CD4-positive, alpha-beta T cell (primary cell): Measurements from ENCODE around the gene ZNF440. TPM values are rescaled to one million over a fixed set of nuclear protein-coding genes. Genes with fewer than 3 reads are reported as not detected.
"Not testable (repeated sequence)": the region's sequence is repeated elsewhere in the genome, so short reads cannot be mapped to it uniquely, and the experiment has no call there.

Experiments
- ATAC-seq: fragments of 200-7000 bp; cut with Tn5 transposase; one replicate; pipeline ENCODE4 v1.10.0; 2022; ENCODE audit warnings: mild to moderate bottlenecking; ENCODE audit not compliant: poor library complexity
- CTCF ChIA-PET: fragments of 350-600 bp; sonication (Branson Sonifier 250); formaldehyde crosslinking; loops from one replicate; lab custom pipeline; 2021; ENCODE audit warnings: antibody characterized with exemption, inconsistent platforms; lab: Charles Lee
- POLR2A ChIA-PET: fragments of 350-600 bp; sonication (Branson Sonifier 250); formaldehyde crosslinking; loops from one replicate; lab custom pipeline; 2021; ENCODE audit warnings: antibody characterized with exemption, inconsistent platforms; lab: Charles Lee
- DNase-seq, 14 experiments: peaks; one replicate each; pipeline ENCODE4 v3.0.0-alpha.2; 2013 to 2020; ENCODE audit warnings: mixed read lengths in 2 of 14
- H3K27ac ChIP-seq, 2 donors: one replicate each; pipeline versions ENCODE4 v1.5.1 to v1.7.0; 2013; ENCODE audit warnings: low read length in 2 of 2, low read depth in 1 of 2, mild to moderate bottlenecking in 1 of 2
- H3K27me3 ChIP-seq, 2 experiments: 1 replicate in 1 of 2; 2 replicates in 1 of 2; pipeline versions ENCODE4 v1.6.1 to v1.7.0; 2013; ENCODE audit warnings: low read length in 2 of 2, control low read depth in 1 of 2, mild to moderate bottlenecking in 1 of 2, moderate library complexity in 1 of 2; ENCODE audit not compliant: insufficient read depth in 2 of 2, control insufficient read depth in 1 of 2
- H3K36me3 ChIP-seq: one replicate; pipeline ENCODE4 v1.6.1; 2013; ENCODE audit warnings: low read length, control low read depth; ENCODE audit not compliant: insufficient read depth
- H3K4me1 ChIP-seq: one replicate; pipeline ENCODE4 v1.6.1; 2013; ENCODE audit warnings: low read length, control low read depth; ENCODE audit not compliant: insufficient read depth
- H3K4me3 ChIP-seq: one replicate; pipeline ENCODE4 v1.5.1; 2013; ENCODE audit warnings: mild to moderate bottlenecking, low read length, moderate library complexity
- H3K9me3 ChIP-seq, 2 experiments: 1 replicate in 1 of 2; 2 replicates in 1 of 2; pipeline versions ENCODE4 v1.6.1 to v1.7.0; 2013; ENCODE audit warnings: low read length in 2 of 2, mild to moderate bottlenecking in 2 of 2, control low read depth in 1 of 2, moderate library complexity in 1 of 2; ENCODE audit not compliant: control insufficient read depth in 1 of 2, insufficient read depth in 1 of 2
- H3K27ac Mint-ChIP-seq: one replicate; pipeline ENCODE4 v1.8.0; 2020; ENCODE audit warnings: mixed read lengths
- H3K27me3 Mint-ChIP-seq: one replicate; pipeline ENCODE4 v1.8.0; 2021; ENCODE audit warnings: mixed read lengths
- H3K36me3 Mint-ChIP-seq: one replicate; pipeline ENCODE4 v1.8.0; 2021; ENCODE audit warnings: low read depth, mixed read lengths
- H3K4me1 Mint-ChIP-seq: one replicate; pipeline ENCODE4 v1.8.0; 2021; ENCODE audit warnings: low read depth, mixed read lengths
- H3K4me3 Mint-ChIP-seq: one replicate; pipeline ENCODE4 v1.8.0; 2020; ENCODE audit warnings: mild to moderate bottlenecking, mixed read lengths
- H3K9me3 Mint-ChIP-seq: one replicate; pipeline ENCODE4 v1.8.0; 2020; ENCODE audit warnings: mixed read lengths
- intact Hi-C, 2 experiments: fragments of 100-400 bp; cut with DNase I in 1 of 2; cut with micrococcal nuclease in 1 of 2; formaldehyde crosslinking; loops; one replicate each; pipeline versions ENCODE4 v1.15.1 to v1.9.0; 2023 to 2025; cut with DNase I, micrococcal nuclease
- total RNA-seq, 174 experiments: library from RNA in 2 of 174; stranded (reverse) in 2 of 174; gene quantifications; one replicate each; pipeline ENCODE4 v1.2.3 and lab custom pipeline; 2021 to 2026
- TF ChIP-seq, protein P1 (sequence below): fragments of 200-600 bp; IDR thresholded peaks from one replicate; pipeline ENCODE4 v1.8.0; 2022; ENCODE audit warnings: antibody characterized with exemption, mild to moderate bottlenecking

The ZNF440 gene
- total RNA-seq, 2 experiments from 2014 or later, result 5.8 to 6.8 TPM

DNA sequence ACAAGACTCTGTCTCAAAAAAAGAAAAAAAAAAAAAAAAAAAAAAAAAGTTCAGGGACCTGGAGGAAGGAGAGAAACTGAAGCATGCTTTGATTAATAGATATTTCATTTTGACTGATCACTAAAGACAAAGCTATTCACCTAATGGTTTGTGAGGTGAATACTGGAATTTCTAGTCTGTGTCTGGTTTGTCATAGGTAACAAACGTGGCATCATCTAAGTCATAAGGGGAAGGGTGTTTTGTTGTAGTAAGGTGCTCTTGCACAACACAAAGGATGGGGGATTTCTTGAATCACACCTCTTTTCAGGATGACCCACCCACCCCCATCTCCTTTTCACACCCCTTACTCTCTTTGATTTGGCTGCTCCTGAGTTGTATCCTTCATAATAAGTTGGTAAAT is 59.7 kb downstream of the ZNF440 start:
- POLR2A ChIA-PET, result no interaction called here

DNA sequence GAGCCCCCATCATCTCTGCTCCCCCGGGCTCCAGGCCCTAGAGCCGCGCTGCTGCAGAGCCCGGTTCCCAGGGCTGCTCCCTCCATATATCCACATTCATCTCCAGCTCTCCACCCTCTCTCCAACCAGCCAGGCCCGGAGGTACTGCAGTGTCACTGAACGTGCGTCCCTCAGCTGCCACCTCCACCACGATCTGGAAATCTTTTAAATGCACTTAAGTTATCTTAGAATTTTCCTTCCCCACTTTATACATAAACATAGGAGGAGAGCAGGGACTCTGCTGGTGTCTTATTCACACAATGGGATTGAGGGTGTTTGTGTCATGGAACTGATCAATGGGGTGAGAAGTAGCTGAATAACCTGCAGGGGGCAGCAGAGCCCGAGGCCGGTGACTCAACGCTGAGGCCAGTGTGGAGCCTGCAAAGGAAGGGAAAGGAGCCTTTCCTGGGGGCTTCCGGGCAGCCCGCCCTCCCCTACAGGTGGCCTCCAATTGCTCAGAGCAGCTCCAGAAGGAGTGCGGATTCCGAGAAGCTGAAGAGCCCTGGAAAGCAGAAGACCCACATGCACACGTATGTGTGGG is 65.7 kb downstream of the ZNF440 start:
- H3K27me3 Mint-ChIP-seq, H3K4me3 ChIP-seq, H3K27ac ChIP-seq, H3K4me1 Mint-ChIP-seq, H3K4me1 ChIP-seq, POLR2A ChIA-PET, H3K36me3 ChIP-seq, H3K27ac Mint-ChIP-seq, H3K27me3 ChIP-seq, H3K9me3 Mint-ChIP-seq, H3K36me3 Mint-ChIP-seq, H3K4me3 Mint-ChIP-seq: not testable (repeated sequence)
- CTCF ChIA-PET, result interaction anchor here (1.1 to 2.3 kb wide), 4 partner anchors 11 to 109 kb away, joined by 3 to 14 read pairs (median 6); partner anchors contain the start of gene ZNF491
- H3K9me3 ChIP-seq, result peaks cover 0 to 17% of the 10 kb centered on the region in 2 experiments
- ATAC-seq (peak; percentile 41), DNase-seq (peak; percentile 6 to 54 (median 21))
- TF ChIP-seq, protein P1, sequence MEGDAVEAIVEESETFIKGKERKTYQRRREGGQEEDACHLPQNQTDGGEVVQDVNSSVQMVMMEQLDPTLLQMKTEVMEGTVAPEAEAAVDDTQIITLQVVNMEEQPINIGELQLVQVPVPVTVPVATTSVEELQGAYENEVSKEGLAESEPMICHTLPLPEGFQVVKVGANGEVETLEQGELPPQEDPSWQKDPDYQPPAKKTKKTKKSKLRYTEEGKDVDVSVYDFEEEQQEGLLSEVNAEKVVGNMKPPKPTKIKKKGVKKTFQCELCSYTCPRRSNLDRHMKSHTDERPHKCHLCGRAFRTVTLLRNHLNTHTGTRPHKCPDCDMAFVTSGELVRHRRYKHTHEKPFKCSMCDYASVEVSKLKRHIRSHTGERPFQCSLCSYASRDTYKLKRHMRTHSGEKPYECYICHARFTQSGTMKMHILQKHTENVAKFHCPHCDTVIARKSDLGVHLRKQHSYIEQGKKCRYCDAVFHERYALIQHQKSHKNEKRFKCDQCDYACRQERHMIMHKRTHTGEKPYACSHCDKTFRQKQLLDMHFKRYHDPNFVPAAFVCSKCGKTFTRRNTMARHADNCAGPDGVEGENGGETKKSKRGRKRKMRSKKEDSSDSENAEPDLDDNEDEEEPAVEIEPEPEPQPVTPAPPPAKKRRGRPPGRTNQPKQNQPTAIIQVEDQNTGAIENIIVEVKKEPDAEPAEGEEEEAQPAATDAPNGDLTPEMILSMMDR, result peak; percentile 40
- intact Hi-C loops, result loop anchor here (2.0 to 10.0 kb wide), 6 partner anchors 43 to 455 kb away; partner anchors contain the start of genes ZNF563 (in 1 of the 2) and ZNF763 (in 1 of the 2)

More for the DNA sequence above, 59.7 kb downstream of the ZNF440 start:
- CTCF ChIA-PET, result interaction anchor here (0.7 kb wide), 1 partner anchor 328 kb away, joined by 3 read pairs; no protein-coding TSS in a partner anchor
- H3K4me1 Mint-ChIP-seq, result no peaks in the 10 kb centered on the region
- Histone ChIP-seq H3K4me1 (no peaks in the 10 kb centered on the region), H3K27me3 (no peaks in the 10 kb centered on the region), H3K9me3 (peaks cover 25 to 27% of the 10 kb centered on the region in 2 experiments), H3K27ac (no peak overlapping the region), H3K36me3 (no peaks in the 10 kb centered on the region), H3K4me3 (no peak overlapping the region)
- peaks cover 13% of the 10 kb centered on the region for H3K9me3 Mint-ChIP-seq
- H3K4me3 Mint-ChIP-seq, result no peak overlapping the region
- no peaks in the 10 kb centered on the region for H3K27me3 Mint-ChIP-seq
- TF ChIP-seq, protein P1, result no peak
- no peak overlapping the region for H3K27ac Mint-ChIP-seq
- ATAC-seq (no peak), DNase-seq (no peak)
- peaks cover 33% of the 10 kb centered on the region for H3K36me3 Mint-ChIP-seq
- intact Hi-C loops, result no loop called here

DNA sequence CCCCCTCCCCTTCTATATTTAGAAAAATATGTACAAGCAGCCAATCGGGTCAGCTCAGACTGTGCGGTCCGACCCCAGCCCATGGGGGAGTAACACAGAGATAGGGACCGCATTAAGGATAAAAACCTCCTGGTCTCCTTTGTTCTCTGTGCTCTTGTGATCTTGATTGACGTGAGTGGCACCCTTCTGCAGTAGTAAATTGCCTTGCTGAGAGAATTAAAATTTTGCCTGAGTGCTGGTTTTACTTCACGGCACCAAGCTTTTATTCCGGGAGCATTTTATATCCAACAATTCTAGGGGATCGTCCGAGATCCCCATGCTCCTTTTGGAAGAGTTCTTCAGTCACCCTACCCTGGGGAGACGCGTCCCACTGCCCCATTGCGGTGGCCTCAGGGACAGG is 66.5 kb downstream of the ZNF440 start:
- Mint-ChIP-seq H3K4me1 (no peaks in the 10 kb centered on the region), H3K4me3 (no peak overlapping the region), H3K36me3 (no peaks in the 10 kb centered on the region), H3K27me3 (no peaks in the 10 kb centered on the region), H3K9me3 (no peaks in the 10 kb centered on the region), H3K27ac (no peak overlapping the region)
- DNase-seq (no peak), ATAC-seq (no peak)
- H3K27me3 ChIP-seq, result no peaks in the 10 kb centered on the region
- H3K27ac ChIP-seq, result no peak overlapping the region
- TF ChIP-seq, protein P1, result no peak
- H3K4me3 ChIP-seq, result no peak overlapping the region
- peaks cover 0 to 17% of the 10 kb centered on the region in 2 experiments for H3K9me3 ChIP-seq
- POLR2A ChIA-PET, result no interaction called here
- peaks cover 4% of the 10 kb centered on the region for H3K4me1 ChIP-seq
- intact Hi-C loops, result loop anchor here (2.0 to 10.0 kb wide), 6 partner anchors 42 to 454 kb away; partner anchors contain the start of genes ZNF563 (in 1 of the 2) and ZNF763 (in 1 of the 2)
- CTCF ChIA-PET, result interaction anchor here (1.0 to 2.3 kb wide), 5 partner anchors 43 to 260 kb away, joined by 3 to 14 read pairs (median 7); partner anchors contain the start of gene ZNF20
- H3K36me3 ChIP-seq, result no peaks in the 10 kb centered on the region
